BLaER1 (cell line): ENCODE data around the gene GP9.
"Not testable (repeated sequence)": the region's sequence is repeated elsewhere in the genome, so short reads cannot be mapped to it uniquely, and the experiment has no call there.

ENCODE experiments used
- H3K27ac ChIP-seq: shearing (Covaris generic); formaldehyde crosslinking; 2 replicates; pipeline ENCODE4 v1.8.1; 2022
- H3K27me3 ChIP-seq: shearing (Covaris generic); formaldehyde crosslinking; 2 replicates; pipeline ENCODE4 v1.8.1; 2022
- H3K36me3 ChIP-seq: shearing (Covaris generic); formaldehyde crosslinking; 2 replicates; pipeline ENCODE4 v1.8.1; 2022
- H3K4me1 ChIP-seq: shearing (Covaris generic); formaldehyde crosslinking; 2 replicates; pipeline ENCODE4 v1.8.1; 2022
- H3K4me2 ChIP-seq: shearing (Covaris generic); formaldehyde crosslinking; 2 replicates; pipeline ENCODE4 v1.8.1; 2022
- H3K4me3 ChIP-seq: shearing (Covaris generic); formaldehyde crosslinking; 2 replicates; pipeline ENCODE4 v1.8.1; 2022
- H3K9ac ChIP-seq: shearing (Covaris generic); formaldehyde crosslinking; 2 replicates; pipeline ENCODE4 v1.8.1; 2022
- H3K9me3 ChIP-seq: shearing (Covaris generic); formaldehyde crosslinking; 2 replicates; pipeline ENCODE4 v1.8.1; 2022
- H4K20me1 ChIP-seq: shearing (Covaris generic); formaldehyde crosslinking; 2 replicates; pipeline ENCODE4 v1.8.1; 2022
- Cebpa-rat ChIP-seq: shearing (Covaris generic); IDR thresholded peaks from 2 replicates; pipeline ENCODE4 v1.8.1; 2022

GP9 gene

DNA sequence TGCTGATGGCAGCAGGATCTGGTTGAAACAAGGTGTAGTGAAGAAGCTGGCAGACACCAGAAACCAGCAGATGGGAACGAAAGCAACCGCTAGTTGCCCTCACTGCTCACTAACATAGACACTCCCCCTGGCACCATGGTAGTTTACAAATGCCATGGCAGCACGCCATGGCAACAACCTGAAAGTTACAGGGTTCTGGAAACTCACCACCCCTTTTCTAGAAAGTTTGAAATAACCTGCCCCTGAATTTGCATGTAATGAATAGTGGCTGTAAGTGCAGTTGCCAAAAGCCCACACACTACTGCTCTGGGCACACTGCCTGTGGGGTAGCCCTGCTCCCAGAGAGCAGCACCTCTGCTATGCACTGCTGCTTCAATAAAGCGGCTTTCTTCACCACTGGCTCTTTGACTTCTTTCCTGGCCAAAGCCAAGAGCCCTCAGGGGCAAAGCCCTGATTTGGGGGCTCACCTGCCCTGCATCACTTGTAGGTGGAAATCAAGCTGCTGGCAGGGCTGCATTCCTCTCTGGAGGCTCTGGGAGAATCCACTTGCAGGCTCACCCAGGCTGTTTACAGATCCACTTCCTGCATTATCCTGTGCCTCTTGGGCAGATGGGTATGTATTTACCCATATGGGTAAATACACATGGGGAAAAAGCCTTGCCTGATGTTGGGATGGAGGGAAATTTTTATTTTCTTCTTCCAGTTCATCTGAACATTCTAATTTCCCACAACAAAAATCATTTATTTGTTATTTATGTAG lies 2.0 kb upstream of the GP9 start:
- no peaks in the 10 kb centered on the region for H3K9me3 ChIP-seq
- peak overlapping the region; percentile 53 for H3K4me3 ChIP-seq
- H3K27ac ChIP-seq: peak overlapping the region; percentile 87
- no peaks in the 10 kb centered on the region for H4K20me1 ChIP-seq
- peak overlapping the region; percentile 75 for H3K9ac ChIP-seq
- no peaks in the 10 kb centered on the region for H3K27me3 ChIP-seq
- peak overlapping the region; percentile 97 for H3K4me2 ChIP-seq
- H3K4me1 ChIP-seq: peaks cover 93% of the 10 kb centered on the region
- no peaks in the 10 kb centered on the region for H3K36me3 ChIP-seq
- no peak for TF ChIP-seq Cebpa-rat

DNA sequence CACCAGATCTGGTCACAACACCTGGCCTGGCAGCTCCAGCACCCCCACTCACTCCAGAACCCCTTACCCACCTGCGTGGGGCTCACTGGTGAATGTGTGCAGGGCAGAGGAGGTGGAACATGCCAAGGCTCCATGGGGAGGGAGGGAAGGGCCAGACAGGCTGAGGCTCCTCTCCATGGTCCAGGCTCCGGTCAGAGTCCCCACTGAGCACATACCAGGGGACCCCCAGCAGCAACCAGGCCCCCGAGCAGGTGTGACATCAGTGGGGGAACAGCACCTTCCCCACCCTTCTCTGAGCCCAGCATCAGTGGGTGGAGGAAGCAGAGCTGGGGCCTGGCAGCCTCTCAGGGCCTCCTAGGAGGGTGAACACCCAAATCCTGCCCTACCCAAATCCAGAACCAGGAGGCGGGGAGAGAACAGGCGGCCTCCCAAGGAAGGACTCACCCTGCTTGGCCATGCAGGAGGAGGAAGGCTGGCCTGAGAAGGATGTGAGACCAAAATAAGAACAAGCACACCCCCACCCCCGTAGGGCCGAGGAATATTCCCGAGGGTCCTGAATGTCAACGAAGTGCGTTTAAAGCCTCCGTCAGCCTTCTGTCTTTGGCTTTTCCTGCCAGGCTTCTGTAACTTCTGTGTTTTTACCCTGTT lies 1.1 kb upstream of the GP9 start:
- Histone ChIP-seq H3K4me3 (peak overlapping the region; percentile 53), H3K9ac (peak overlapping the region; percentile 75), H3K4me2 (peak overlapping the region; percentile 97), H3K27me3 (no peaks in the 10 kb centered on the region), H3K27ac (peak overlapping the region; percentile 87), H4K20me1 (no peaks in the 10 kb centered on the region), H3K4me1 (peaks cover 93% of the 10 kb centered on the region), H3K9me3 (no peaks in the 10 kb centered on the region), H3K36me3 (no peaks in the 10 kb centered on the region)
- TF ChIP-seq Cebpa-rat: no peak

DNA sequence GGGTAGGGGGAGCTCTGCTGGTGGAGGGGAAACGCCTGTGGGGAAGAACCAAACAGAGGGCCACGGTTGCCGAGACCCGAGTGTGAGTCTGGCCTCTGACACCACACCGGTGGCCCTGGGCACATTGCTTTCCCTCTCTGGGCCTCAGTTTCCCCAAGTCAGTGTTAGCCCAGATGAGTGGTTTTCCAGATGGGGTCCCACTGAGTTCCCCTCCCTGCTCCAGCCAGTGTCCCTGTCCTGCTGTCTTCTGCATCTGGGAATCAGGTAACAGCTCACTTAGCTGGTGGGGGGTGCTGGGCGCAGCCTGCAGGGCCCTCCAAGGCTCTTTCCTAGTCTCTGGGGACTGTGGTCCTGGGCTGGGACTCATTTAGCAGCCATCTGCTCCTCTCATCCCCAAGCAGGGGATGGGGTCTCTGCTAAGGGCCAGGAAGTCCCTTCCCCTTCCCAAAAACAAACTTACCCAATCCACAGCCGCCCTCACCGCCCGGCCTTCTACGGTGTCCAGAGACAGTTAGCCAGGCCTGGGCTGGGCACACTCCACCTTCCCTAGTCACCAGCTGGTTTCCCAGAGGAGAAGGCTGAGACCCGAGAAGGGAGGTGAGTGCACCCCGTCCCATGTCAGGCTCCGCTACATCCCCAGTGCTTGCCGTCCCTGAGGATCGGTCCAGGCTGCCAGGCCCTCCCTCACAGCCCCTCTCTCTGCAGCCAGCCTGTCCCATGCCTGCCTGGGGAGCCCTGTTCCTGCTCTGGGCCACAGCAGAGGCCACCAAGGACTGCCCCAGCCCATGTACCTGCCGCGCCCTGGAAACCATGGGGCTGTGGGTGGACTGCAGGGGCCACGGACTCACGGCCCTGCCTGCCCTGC lies 676 bp downstream of the GP9 start:
- peak overlapping the region; percentile 87 for H3K27ac ChIP-seq
- H3K4me1 ChIP-seq: peaks cover 98% of the 10 kb centered on the region
- no peaks in the 10 kb centered on the region for H3K9me3 ChIP-seq
- peak overlapping the region; percentile 53 for H3K4me3 ChIP-seq
- peak overlapping the region; percentile 97 for H3K4me2 ChIP-seq
- H3K9ac ChIP-seq: peak overlapping the region; percentile 75
- no peaks in the 10 kb centered on the region for H3K36me3 ChIP-seq
- TF ChIP-seq Cebpa-rat: no peak
- no peaks in the 10 kb centered on the region for H4K20me1 ChIP-seq
- H3K27me3 ChIP-seq: no peaks in the 10 kb centered on the region

DNA sequence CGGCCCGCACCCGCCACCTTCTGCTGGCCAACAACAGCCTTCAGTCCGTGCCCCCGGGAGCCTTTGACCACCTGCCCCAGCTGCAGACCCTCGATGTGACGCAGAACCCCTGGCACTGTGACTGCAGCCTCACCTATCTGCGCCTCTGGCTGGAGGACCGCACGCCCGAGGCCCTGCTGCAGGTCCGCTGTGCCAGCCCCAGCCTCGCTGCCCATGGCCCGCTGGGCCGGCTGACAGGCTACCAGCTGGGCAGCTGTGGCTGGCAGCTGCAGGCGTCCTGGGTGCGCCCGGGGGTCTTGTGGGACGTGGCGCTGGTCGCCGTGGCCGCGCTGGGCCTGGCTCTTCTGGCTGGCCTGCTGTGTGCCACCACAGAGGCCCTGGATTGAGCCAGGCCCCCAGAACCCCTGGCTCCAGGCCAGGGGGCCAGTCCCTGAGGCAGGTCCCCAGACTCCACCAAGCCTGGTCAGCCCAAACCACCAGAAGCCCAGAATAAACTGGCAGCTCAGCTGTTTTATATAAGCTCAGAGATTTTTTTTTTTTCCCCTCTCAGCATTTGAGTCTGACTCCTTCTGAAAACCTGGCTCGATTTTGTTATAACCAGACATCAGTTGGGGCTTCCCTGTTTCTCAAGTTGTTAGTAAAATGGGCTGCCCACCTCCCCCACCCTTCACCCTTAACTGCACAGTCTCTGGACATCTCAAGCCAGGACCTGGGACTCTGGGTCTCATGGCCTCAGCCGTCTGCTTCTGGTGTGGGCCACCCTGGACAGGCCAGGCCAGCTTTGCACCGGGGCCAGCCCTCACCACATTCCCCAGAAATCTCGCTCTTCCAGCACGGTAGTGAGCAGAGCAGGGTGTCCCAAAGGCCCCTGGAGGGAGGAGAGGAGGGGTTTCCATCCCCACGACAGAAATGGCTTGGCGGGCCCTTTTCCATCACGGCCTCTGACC lies 1.6 kb downstream of the GP9 start:
- Histone ChIP-seq H3K27me3 (no peaks in the 10 kb centered on the region), H3K4me2 (peak overlapping the region; percentile 97), H4K20me1 (no peaks in the 10 kb centered on the region), H3K4me1 (peaks cover 100% of the 10 kb centered on the region), H3K9ac (peak overlapping the region; percentile 75), H3K9me3 (no peaks in the 10 kb centered on the region), H3K36me3 (no peaks in the 10 kb centered on the region), H3K27ac (peak overlapping the region; percentile 87), H3K4me3 (peak overlapping the region; percentile 53)
- TF ChIP-seq Cebpa-rat: no peak

DNA sequence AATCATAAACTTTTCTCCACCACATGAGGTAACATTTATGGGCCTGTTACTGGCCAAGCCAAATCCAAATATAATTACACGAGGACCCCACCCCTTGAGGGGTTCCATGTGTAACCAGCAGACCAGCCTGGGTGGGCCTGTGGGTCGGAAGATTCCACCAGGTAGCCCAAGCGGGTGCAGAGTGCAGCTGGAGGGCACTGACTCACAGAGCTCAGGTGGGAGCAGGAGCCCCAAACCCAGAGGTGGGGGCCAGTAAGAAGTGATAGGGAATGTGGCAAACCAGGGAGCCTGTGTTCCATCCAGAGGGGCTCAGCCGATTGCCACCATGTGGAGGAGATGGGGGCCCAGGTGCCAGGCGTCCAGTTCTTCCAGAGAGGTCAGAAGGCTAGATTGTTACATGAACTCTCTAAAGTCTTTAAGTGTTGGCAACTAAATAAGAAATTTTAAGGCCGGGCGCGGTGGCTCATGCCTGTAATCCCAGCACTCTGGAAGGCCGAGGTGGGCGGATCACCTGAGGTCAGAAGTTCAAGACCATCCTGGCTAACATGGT lies 2.6 kb downstream of the GP9 start:
- peak overlapping the region; percentile 87 for H3K27ac ChIP-seq
- peaks cover 4% of the 10 kb centered on the region; the same call in 1 of the 2 replicates for H3K9me3 ChIP-seq
- no peak overlapping the region for H3K4me3 ChIP-seq
- H3K36me3 ChIP-seq: no peaks in the 10 kb centered on the region
- H3K9ac ChIP-seq: peak overlapping the region; percentile 75; the same call in 1 of the 2 replicates
- TF ChIP-seq Cebpa-rat: no peak
- H3K27me3 ChIP-seq: no peaks in the 10 kb centered on the region
- H3K4me1 ChIP-seq: peaks cover 100% of the 10 kb centered on the region
- peak overlapping the region; percentile 97 for H3K4me2 ChIP-seq
- H4K20me1 ChIP-seq: no peaks in the 10 kb centered on the region

DNA sequence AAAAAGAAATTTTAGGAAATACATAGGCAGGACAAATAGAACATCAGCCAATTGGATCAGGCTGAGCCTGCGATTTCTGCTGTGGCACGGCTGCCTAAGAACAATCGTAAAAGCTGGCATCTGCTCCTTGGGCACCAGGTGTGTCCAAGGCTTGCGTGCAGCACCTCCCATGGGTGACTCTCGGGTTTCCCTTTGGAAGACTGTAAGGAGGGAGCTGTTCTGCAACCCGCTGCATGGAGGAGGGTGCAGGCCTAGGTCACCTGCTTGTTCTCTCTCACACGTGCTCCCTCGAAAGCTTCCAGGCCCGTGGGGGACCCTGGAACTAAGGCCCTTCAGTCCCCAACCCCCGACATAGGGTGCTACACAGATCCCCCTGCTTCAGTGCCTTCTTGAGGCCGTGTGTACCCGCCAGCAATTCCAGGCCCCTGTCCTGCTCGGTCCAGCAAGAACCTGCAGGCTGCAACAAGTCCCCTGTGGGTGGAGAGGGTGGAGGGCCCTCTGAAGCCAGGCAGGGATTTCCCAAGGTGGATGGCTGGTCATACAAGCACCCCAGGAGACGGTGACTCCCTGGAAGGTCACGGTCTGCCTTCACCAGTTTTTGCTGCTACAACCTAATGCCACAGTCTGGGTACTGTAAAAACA lies 3.4 kb downstream of the GP9 start:
- Histone ChIP-seq H3K27me3 (no peaks in the 10 kb centered on the region), H4K20me1 (no peaks in the 10 kb centered on the region), H3K27ac (peak overlapping the region; percentile 70), H3K36me3 (no peaks in the 10 kb centered on the region), H3K4me3 (no peak overlapping the region), H3K4me1 (peaks cover 100% of the 10 kb centered on the region), H3K4me2 (peak overlapping the region; percentile 97), H3K9ac (no peak overlapping the region), H3K9me3 (peaks cover 5% of the 10 kb centered on the region; the same call in 1 of the 2 replicates)
- no peak for TF ChIP-seq Cebpa-rat

DNA sequence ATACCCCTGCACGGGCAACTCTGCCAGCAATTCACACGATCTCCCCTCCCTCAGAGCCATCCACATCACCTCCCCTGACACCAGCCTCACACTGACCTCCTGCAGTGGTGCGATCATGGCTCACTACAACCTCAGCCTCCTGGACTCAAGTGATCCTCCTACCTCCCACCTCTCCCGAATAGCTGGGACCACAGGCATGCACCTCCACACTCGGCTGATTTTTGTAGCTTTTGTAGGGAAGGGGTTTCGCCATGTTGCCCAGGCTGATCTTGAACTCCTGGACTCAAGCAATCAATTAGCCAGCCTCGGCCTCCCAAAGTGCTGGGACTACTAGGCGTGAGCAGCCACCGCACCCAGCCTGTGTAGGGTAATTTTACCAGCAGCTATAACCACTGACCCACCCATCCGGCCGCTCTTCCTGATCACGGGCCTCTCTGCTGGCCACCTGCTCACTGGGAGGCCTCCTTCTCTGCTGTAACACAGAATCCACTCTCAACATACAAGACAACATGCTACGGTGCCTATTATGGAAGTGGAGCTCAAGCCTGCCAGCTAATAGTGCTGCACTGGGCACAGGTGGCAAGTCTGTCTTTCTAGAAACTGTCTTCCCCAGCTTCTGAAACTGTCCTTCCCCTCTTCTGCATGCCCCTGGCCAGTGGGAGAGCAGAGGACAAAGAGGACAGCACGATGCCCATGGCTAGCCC lies 4.6 kb downstream of the GP9 start:
- peaks cover 100% of the 10 kb centered on the region for H3K4me1 ChIP-seq
- no peaks in the 10 kb centered on the region for H4K20me1 ChIP-seq
- H3K4me3 ChIP-seq: no peak overlapping the region
- TF ChIP-seq Cebpa-rat: no peak
- H3K9ac ChIP-seq: peak overlapping the region; percentile 15; the same call in 1 of the 2 replicates
- peak overlapping the region; percentile 70 for H3K27ac ChIP-seq
- no peaks in the 10 kb centered on the region for H3K36me3 ChIP-seq
- no peaks in the 10 kb centered on the region for H3K27me3 ChIP-seq
- H3K4me2 ChIP-seq: peak overlapping the region; percentile 97
- H3K9me3 ChIP-seq: peaks cover 8% of the 10 kb centered on the region; the same call in 1 of the 2 replicates

DNA sequence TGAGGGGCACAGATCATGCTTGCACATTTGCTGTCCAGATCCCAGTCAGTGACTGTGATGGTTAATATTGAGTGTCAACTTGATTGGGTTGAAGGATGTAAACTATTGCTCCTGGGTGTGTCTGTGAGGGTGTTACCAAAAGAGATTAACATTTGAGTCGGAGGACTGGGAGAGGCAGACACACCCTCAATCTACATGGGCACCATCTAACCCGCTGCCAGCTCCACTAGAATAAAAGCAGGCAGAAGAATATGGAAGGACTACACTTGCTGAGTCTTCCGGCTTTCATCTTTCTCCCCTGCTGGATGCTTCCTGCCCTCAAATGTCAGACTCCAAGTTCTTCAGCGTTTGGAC lies 5.1 kb downstream of the GP9 start:
- Histone ChIP-seq H3K4me2 (peak overlapping the region; percentile 97), H3K27me3 (no peaks in the 10 kb centered on the region), H3K9me3 (peaks cover 8% of the 10 kb centered on the region; the same call in 1 of the 2 replicates), H3K4me1 (peaks cover 100% of the 10 kb centered on the region), H4K20me1 (no peaks in the 10 kb centered on the region), H3K27ac (peak overlapping the region; percentile 70), H3K4me3 (no peak overlapping the region), H3K36me3 (no peaks in the 10 kb centered on the region), H3K9ac (peak overlapping the region; percentile 68; the same call in 1 of the 2 replicates)
- TF ChIP-seq Cebpa-rat: no peak

DNA sequence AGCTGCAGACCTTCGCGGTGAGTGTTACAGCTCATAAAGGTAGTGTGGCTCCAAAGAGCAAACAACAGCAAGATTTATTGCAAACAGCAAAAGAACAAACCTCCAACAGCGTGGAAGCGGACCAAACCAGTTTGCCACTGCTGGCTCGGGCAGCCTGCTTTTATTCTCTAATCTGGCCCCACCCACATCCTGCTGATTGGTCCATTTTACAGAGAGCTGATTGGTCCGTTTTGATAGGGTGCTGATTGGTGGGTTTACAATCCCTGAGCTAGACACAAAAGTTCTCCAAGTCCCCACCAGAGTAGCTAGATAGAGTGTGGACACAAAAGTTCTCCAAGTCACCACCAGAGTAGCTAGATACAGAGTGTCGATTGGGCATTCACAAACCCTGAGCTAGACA lies 7.1 kb downstream of the GP9 start:
- Histone ChIP-seq H3K27ac (peak overlapping the region; percentile 85), H3K4me2 (peak overlapping the region; percentile 97), H3K4me3 (peak overlapping the region; percentile 56; the same call in 1 of the 2 replicates), H3K9ac (peak overlapping the region; percentile 44), H3K4me1 (peaks cover 92% of the 10 kb centered on the region)
- not testable (repeated sequence) for H4K20me1 ChIP-seq, H3K36me3 ChIP-seq, H3K27me3 ChIP-seq, H3K9me3 ChIP-seq
